Lower lobe of right lung (tissue), 2 donors: ENCODE results near the gene PAK2. TPM values are rescaled to one million over a fixed set of nuclear protein-coding genes. Genes with fewer than 3 reads are reported as not detected.

Source experiments
- ATAC-seq, 2 donors: fragments of 200-7000 bp; cut with Tn5 transposase; one replicate each; pipeline ENCODE4 v1.9.1; 2020 to 2022; ENCODE audit warnings: mild to moderate bottlenecking in 2 of 2, moderate library complexity in 2 of 2
- DNase-seq: peaks from one replicate; pipeline ENCODE4 v3.0.0-alpha.2; 2020
- H3K27ac ChIP-seq: fragments of 200-600 bp; one replicate; pipeline ENCODE4 v1.8.0; 2022
- H3K27me3 ChIP-seq: fragments of 200-600 bp; one replicate; pipeline ENCODE4 v1.8.0; 2022; ENCODE audit warnings: low read depth
- H3K36me3 ChIP-seq: fragments of 200-600 bp; one replicate; pipeline ENCODE4 v1.8.0; 2022; ENCODE audit warnings: mild to moderate bottlenecking
- H3K4me1 ChIP-seq: fragments of 200-600 bp; one replicate; pipeline ENCODE4 v1.8.0; 2022
- H3K4me3 ChIP-seq: fragments of 200-600 bp; one replicate; pipeline ENCODE4 v1.8.0; 2022; ENCODE audit warnings: mild to moderate bottlenecking
- H3K9me3 ChIP-seq: fragments of 200-600 bp; one replicate; pipeline ENCODE4 v1.8.0; 2022
- intact Hi-C: fragments of 100-400 bp; cut with DNase I; formaldehyde crosslinking; loops from one replicate; pipeline ENCODE4 v1.11.0; 2022
- total RNA-seq: library from RNA; stranded (reverse); fragmentation: NEBNext Ultra II Directional; extraction: Animal tissue kit (Norgen Biotek cat#: 25700); gene quantifications from one replicate; pipeline ENCODE4 v1.2.1, GENCODE V29; 2021
- TF ChIP-seq, protein P1 (sequence below): fragments of 200-600 bp; IDR thresholded peaks from one replicate; pipeline ENCODE4 v1.8.0; 2022; ENCODE audit warnings: antibody characterized with exemption, mild to moderate bottlenecking
- donor health status: DM: no; HTN: yes; CAD: no; lungs with severe emphysema.

PAK2 gene
- total RNA-seq, 1 donor from 2014 or later, result 80.7 TPM

GRCh38 chr3:196793246-196793645, 53.6 kb downstream of the PAK2 start:
- ATAC-seq (peak; percentile 71 to 84), DNase-seq (no peak)
- Histone ChIP-seq H3K27me3 (no peaks in the 10 kb centered on the region), H3K9me3 (no peaks in the 10 kb centered on the region), H3K36me3 (no peaks in the 10 kb centered on the region), H3K4me1 (peaks cover 5% of the 10 kb centered on the region), H3K4me3 (no peak overlapping the region), H3K27ac (no peak overlapping the region)
- intact Hi-C loops, result no loop called here
- TF ChIP-seq, protein P1, sequence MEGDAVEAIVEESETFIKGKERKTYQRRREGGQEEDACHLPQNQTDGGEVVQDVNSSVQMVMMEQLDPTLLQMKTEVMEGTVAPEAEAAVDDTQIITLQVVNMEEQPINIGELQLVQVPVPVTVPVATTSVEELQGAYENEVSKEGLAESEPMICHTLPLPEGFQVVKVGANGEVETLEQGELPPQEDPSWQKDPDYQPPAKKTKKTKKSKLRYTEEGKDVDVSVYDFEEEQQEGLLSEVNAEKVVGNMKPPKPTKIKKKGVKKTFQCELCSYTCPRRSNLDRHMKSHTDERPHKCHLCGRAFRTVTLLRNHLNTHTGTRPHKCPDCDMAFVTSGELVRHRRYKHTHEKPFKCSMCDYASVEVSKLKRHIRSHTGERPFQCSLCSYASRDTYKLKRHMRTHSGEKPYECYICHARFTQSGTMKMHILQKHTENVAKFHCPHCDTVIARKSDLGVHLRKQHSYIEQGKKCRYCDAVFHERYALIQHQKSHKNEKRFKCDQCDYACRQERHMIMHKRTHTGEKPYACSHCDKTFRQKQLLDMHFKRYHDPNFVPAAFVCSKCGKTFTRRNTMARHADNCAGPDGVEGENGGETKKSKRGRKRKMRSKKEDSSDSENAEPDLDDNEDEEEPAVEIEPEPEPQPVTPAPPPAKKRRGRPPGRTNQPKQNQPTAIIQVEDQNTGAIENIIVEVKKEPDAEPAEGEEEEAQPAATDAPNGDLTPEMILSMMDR, result no peak

DNA sequence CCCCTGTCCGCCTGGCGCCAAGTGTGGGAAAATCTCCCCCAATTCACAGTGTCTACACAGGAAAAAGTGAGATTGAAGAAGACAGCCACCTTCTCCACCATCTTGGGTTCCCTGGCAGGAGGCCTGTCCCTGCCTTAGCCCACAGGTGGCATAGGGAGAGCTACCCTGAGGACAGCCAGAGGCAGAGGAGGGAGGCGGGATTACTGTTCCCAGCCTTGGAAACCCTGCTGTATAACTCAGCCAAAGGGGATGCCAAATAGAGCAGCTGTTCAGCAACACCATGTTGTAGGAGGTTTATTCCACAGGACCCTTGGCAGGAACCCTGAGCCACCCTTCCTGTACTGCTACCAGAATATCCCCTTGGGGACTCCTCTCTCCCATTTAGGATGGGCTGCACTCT, 54.8 kb downstream of the PAK2 start:
- Histone ChIP-seq H3K9me3 (no peaks in the 10 kb centered on the region), H3K36me3 (no peaks in the 10 kb centered on the region), H3K4me3 (no peak overlapping the region), H3K4me1 (peaks cover 5% of the 10 kb centered on the region), H3K27ac (no peak overlapping the region), H3K27me3 (no peaks in the 10 kb centered on the region)
- intact Hi-C loops, result no loop called here
- TF ChIP-seq, protein P1, result no peak
- DNase-seq, result no peak
- no peak for ATAC-seq

- intact Hi-C loops, result no loop called here
- Histone ChIP-seq H3K4me1 (peaks cover 5% of the 10 kb centered on the region), H3K36me3 (no peaks in the 10 kb centered on the region), H3K27ac (no peak overlapping the region), H3K27me3 (no peaks in the 10 kb centered on the region), H3K9me3 (no peaks in the 10 kb centered on the region), H3K4me3 (no peak overlapping the region)
- DNase-seq (no peak), ATAC-seq (no peak)
- TF ChIP-seq, protein P1, result no peak
Observed at GRCh38 chr3:196796317-196796716, 56.7 kb downstream of the PAK2 start.

DNA sequence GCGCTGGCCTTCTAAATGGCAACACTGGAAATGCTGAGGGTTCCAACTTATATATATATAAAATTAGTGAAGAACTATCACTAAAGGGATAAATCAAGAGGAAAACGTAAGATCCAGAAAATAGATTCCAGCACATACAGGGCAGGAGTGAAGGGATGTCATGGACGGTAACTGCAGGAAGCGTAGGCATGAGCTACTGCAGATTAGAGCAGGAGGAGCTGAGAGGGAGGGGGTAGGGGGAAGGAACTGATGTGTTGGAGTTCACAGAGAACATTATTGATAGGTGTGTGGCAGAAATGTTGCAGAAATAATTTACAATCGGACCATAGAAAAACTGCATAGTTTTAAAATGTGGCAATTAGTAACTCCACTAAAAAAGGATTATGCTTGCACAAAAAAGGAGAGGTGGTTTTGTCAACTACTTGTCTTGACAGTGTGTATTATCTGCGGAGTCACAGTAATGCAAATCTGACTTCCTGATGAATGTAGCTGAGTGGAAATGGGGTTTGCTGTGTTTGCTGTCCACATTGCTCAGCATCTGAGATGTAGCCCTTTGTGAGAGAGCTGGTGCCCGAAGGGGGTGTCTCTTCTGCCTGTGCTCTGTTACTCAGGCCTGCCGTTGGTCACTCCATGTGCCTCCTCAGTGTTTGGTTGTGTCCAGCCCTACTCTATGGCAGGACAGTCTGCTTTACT, 61.2 kb downstream of the PAK2 start:
- no peak overlapping the region for H3K4me3 ChIP-seq
- no peaks in the 10 kb centered on the region for H3K27me3 ChIP-seq
- no peak for ATAC-seq
- H3K27ac ChIP-seq, result no peak overlapping the region
- H3K9me3 ChIP-seq, result no peaks in the 10 kb centered on the region
- H3K4me1 ChIP-seq, result no peaks in the 10 kb centered on the region
- peaks cover 44% of the 10 kb centered on the region for H3K36me3 ChIP-seq
- no peak for DNase-seq
- intact Hi-C loops, result no loop called here
- TF ChIP-seq, protein P1, result no peak

DNA sequence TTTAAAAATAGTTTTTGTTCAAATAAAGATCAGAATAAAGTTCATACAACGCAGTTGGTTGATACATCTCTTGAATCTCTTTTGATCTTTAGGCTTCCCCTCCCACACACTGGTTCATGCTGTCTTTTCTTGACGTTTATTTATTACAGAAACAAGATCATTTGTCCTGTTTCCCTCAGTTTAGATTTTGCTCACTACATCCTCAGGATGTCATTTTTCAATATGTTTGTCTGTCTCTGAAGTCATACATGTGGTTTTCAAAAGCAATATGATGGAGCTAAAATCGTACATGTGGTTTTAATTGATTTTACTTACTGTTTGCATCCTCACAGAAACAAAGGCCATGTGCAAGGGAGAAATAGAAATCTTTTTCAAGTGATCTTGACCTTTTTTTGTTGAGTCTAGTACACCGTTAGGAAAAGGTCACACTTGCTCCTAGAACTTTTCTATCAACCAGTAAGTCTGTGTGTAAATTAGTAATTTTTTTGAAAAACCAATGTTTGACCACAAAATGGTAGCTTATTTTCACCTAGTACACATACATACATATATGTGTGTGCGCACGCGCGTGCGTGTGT, 64.3 kb downstream of the PAK2 start:
- Histone ChIP-seq H3K4me3 (no peak overlapping the region), H3K4me1 (no peaks in the 10 kb centered on the region), H3K9me3 (no peaks in the 10 kb centered on the region), H3K27me3 (no peaks in the 10 kb centered on the region), H3K36me3 (peaks cover 75% of the 10 kb centered on the region), H3K27ac (no peak overlapping the region)
- no peak for ATAC-seq
- TF ChIP-seq, protein P1, result no peak
- DNase-seq, result no peak
- intact Hi-C loops, result no loop called here
